Stimulated activated CD8-positive, alpha-beta memory T cell treated with anti-CD3 and anti-CD28 coated beads, Interleukin-7, amount 100 ng/mL, for 1 hour (primary cell): ENCODE results near the gene ALDH1L1.

Source experiments
- DNase-seq, 2 donors: peaks; one replicate each; pipeline ENCODE4 v3.0.0-alpha.2; 2020; ENCODE audit warnings: low read depth in 2 of 2

ALDH1L1 gene

GRCh38 chr3:126180477-126181397 lies at the start of gene ALDH1L1:
TSS of gene ALDH1L1 (minus strand) at chr3:126180586. CDS start at chr3:126160979, 19,607 bp downstream.
- DNase-seq, result no peak

GRCh38 chr3:126226374-126226773 lies 46.0 kb upstream of the ALDH1L1 start:
- DNase-seq, result no peak

- DNase-seq, result no peak
Observed at GRCh38 chr3:126216416-126216815, 36.0 kb upstream of the ALDH1L1 start.

DNA sequence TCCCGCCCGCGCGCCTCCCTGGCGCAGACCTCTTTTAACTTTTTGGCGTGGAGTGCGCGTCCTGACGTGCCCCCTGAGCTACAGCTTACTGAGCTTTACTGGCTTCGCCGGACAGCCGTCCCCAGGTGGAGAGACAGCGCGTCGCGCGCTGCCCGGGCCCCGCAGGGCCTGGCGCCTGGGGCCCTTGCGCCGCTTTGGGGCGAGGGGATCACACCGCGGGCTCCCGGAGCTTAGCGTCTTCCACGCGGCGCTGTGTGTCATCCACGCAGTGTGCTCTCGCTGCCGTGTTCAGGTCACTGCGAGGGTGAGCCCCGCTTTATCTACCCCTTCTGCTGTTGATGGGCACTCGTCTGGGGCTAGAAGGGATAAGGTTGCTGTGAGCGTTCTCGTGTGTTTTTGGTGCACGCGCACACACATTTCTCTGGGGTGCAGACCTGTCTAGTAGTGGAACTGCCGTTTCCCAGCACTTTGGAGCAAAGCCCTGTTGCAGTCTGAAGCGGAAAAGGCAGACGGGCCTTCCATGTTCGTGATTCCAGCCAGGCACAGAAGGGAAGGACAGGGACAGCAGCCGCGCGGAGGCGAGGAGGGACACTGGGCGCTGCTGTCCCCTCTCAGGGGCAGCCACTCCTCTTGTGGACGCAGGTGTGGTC lies 33.1 kb upstream of the ALDH1L1 start:
- DNase-seq, result no peak

DNA sequence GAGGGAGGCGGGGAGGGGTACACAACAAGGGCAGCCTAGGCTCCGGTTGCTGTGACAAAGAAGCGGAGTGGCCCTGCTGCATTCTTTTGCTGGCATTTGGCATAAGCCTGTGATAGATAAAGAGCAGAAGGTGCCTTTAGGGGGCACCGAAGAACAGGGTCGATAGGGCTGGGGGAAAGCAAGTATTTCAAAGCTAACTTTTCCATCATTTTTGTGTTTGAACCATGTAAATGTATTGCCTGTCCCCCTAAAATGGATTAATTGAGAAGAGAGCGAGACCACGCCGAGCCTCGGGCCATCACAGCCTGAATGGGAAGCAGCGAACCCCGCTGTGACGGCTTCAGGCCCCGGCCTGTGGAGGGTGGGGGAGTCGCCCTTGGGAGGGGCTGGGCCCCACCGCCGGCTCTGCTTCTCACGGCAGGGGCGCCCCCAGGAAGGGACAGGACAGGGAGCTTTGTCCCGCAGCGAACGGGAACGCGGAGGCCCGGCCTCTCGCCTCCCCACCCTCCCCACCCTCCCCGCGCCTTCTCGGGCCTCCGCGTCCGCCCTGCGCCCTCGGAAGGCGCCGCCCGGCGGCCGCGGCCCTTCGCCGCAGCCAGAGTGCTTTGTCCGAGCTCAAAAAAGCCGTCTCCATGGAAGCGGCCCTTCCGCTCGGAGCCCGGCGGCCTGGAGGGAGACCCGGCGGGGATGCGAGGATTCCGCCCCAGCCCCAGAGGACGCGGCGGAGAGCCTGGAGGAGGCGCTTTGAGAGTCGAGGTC lies 32.4 kb upstream of the ALDH1L1 start:
- DNase-seq, result no peak

GRCh38 chr3:126212250-126212619 lies 31.8 kb upstream of the ALDH1L1 start:
- DNase-seq, result no peak

GRCh38 chr3:126211569-126211968 lies 31.2 kb upstream of the ALDH1L1 start:
- DNase-seq, result no peak

- no peak for DNase-seq
Observed at GRCh38 chr3:126210606-126211005, 30.2 kb upstream of the ALDH1L1 start.

DNA sequence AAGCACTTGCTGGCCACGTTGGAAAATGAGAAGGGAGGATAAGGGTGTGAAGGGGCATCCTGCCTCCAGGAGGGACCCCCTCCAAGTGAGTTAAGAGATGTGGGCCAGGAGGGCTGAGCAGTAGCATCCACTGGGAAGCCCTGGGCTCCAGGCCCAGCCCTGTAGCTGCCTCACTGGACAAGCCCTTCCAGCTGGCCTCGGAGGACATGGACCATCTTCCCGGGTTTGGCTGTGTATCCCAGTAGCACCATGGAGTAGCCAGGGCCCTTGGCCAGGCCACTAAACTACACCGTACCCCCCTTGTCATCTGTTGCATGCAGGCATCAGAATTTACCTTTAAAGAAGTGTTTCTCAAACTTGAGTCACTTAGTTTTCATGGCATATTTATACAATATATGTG lies 29.4 kb upstream of the ALDH1L1 start:
- DNase-seq, result no peak

DNA sequence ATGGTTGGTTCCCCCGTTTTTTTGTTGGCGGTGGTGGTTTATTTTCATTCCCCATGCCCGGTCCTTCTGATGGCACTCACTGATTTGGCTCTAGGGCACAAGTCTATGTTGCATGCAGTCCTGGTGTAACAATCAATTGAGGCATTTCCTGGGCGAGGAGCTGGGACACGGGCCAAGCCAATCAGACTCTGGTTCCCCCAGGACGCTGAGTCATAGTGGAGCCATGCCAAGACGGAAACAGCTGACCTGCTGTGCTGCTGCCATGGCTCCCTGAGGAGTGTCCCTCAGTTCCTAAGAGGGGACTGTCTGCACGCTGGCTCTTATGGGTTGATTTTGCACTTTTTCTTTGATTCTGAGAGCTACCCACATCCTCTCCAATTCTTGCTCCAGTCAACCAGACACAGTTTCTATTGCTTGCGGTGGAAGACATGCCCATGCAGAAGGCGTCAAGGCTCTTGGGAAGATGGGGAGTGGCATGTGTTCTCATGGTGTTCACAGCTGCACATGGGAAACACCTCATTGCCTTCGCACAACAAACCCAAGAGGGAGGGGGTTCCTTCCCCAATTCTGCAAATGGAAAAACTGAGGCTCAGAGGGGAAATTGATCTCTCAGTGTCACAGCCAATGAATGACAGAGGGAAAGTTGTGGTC lies 28.3 kb upstream of the ALDH1L1 start:
- no peak for DNase-seq

- no peak for DNase-seq
Observed at GRCh38 chr3:126208182-126208581, 27.8 kb upstream of the ALDH1L1 start.

DNA sequence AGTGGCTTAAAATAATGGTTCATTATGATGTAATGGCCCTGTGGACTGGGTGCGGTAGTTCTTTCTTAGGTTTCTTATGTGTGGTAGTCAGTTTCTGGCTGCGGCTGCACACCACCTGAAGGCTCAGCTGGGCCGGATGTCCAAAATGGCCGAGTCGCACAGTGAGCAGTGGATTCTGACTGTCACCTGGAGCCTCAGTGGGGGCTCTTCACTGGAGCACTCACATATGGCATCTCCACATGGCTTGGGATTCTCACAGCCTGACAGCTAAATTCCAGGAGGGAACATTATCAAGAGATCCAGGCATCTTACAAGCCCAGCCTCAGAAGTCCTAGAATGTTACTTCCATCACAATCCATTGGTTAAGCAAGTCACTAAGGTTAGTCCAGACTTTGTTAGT lies 26.8 kb upstream of the ALDH1L1 start:
- DNase-seq, result no peak

GRCh38 chr3:126205717-126206655 lies 25.6 kb upstream of the ALDH1L1 start:
- no peak for DNase-seq

- DNase-seq, result no peak
Observed at GRCh38 chr3:126202680-126203079, 22.3 kb upstream of the ALDH1L1 start.

DNA sequence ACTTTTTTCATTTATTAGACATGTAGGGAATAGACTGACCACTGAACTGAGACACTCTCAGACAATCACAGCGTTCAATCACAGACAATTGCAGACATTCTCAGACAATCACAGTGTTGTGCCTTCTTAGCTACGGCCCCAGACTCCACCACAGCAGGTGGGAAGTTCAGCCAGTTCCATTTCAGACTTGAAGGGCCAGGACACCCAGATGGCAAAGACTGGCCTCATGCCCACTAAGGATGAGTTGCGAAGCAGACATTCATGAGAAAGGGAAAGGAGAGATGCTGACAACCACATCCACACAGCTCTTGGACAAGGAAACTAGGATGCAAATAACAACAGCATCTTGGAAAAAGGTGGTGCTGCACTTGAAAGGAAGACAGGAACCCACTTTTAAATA lies 21.9 kb upstream of the ALDH1L1 start:
- DNase-seq, result no peak

DNA sequence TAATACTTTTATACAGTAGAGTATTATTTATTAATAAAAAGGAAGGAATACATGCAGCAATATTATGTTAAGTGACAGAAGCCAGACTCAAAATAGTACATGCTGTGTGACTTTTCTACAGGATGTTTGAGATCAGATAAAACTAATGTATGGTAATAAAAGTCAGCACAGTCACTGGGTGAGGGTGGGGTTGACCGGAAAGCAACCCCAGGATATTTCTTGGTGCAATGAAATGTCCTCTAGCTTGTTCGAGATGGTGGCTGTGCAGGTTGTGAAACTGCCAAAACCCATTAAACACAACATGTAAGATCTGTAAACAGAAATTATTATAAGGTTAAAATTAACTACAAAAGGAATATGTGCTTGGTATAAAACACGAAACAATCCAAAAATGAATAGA lies 20.8 kb upstream of the ALDH1L1 start:
- DNase-seq, result no peak

DNA sequence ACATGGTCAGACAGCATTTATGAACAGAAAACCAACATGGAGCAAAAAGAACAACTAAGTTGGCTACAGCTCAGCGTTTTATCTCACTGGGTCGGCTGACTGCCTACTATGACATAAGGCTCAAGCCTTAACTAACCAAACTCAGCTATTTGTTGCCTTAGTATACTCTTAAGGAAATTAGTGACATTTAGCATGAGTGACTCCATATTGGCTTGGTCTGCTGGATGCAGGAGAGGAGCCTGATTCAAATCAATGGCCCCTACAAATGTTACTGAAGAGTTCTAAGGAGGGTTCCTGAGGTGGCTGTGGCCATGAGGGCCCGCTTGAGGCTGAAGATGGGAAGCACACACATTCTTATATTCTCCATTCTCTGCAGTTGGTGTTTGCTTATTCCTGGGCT lies 20.1 kb upstream of the ALDH1L1 start:
- DNase-seq, result no peak

GRCh38 chr3:126199256-126199655 lies 18.9 kb upstream of the ALDH1L1 start:
- DNase-seq, result no peak

DNA sequence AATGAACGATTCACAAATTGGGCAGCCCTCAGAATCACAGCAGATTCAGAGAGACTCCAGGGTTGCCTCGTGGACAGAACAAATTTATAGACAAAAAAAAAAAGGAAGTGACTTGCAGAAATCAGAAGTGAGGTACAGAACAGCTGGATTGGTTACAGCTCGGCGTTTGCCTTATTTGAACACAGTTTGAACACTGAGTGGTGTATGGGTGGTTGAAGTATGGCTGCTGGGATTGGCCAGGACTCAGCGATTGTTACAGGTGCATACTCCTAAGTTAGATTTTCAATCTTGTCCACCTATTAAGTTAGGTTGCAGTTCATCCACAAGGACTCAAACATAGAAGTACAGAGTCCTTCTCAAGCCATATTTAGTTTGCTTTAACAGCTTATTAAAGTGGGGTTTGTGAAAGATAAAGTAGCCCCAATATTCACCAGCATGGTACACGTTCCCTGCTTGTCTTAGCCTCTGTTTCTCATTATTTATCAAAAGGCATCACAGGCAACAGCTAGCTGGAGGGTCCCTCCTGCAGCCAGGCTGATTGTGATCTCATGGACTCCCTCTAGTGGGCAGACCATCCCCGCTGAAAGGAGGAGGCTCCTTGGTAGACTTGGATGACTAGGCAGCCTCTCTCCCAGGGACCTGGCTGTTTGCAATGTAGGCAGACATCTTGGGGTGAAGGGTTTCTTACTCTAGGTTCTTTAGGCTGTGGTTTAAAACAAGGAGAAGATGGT lies 17.6 kb upstream of the ALDH1L1 start:
- DNase-seq, result no peak

DNA sequence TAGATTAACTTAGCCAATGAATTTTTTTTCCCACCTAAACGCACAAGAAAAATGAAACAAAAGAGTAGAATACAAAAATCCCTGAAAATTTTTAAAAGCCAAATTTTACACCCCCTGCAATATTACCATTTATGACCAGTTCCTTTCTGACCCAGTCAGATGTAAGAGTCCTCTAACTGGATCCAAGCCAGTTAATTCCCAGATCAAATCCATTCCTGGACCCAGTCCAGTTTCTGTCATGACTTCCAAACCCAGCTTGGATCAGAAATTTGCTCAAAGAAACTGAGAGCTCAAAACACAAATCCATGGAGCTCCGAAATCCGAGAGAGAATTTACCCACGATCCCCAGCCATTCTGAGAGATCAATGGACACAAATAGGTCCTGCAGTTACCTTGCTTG lies 17.0 kb upstream of the ALDH1L1 start:
- DNase-seq, result no peak
